Measurements from ENCODE around the gene LBR. TPM values are rescaled to one million over a fixed set of nuclear protein-coding genes. Genes with fewer than 3 reads are reported as not detected.

Gene LBR
- total RNA-seq, 3 donors from 2014 or later (not counting 1 experiment from before 2014, with no cell fraction given) = 161 to 179 (median 178) TPM

DNA sequence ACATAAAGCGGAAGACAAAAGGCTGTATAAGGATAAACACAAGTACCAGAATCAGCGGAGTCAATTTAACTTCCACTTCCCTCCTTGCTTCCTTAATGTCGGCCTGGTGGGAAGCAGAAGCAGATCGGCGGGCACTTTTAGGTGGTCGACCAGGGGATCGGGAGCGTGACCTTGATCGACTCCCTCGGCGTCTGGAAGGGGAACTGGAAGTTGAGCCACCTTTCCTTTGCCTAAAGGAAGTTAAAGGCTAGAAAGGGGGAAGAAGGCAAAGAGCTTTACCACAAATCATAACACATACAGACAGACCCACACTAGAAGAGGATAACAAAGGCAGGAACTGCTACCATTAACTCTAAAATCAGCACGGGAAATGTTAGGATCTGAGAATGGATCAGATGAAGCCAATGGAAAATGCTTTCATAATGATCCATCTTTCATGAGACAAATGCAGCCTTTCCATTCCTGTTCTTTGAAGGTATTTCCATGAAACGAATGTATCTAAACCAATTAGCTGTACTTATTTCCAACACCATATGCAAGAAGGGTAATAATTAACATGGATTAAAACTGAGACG lies 5.7 kb downstream of the LBR start:
- Histone ChIP-seq H3K27me3 (ENCODE audit: control insufficient read depth, insufficient read depth, low read length) (no peaks in the 10 kb centered on the region), H3K4me1 (ENCODE audit: control insufficient read depth, insufficient read depth, low read length) (peaks cover 31% of the 10 kb centered on the region), H3K9me3 (ENCODE audit: control insufficient read depth, insufficient read depth, low read length) (no peaks in the 10 kb centered on the region), H3K27ac (ENCODE audit: low read length) (no peak overlapping the region), H3K4me3 (ENCODE audit: low read length) (no peak overlapping the region), H3K36me3 (ENCODE audit: control insufficient read depth, insufficient read depth, low read length) (peaks cover 38% of the 10 kb centered on the region)
- 70% methylated on average over 5 of the region's 14 CpGs for WGBS (ENCODE audit: insufficient coverage)
- TF ChIP-seq CTCF (IDR thresholded peaks at IDR 0.05) = no peak
- DNase-seq (no peak), ATAC-seq (no peak)
- H3K9me3 Mint-ChIP-seq = no peaks in the 10 kb centered on the region
- no peak overlapping the region for H3K4me3 Mint-ChIP-seq
- H3K4me1 Mint-ChIP-seq = peaks cover 63 to 72% of the 10 kb centered on the region in 2 donors
- H3K36me3 Mint-ChIP-seq = peaks cover 12% of the 10 kb centered on the region
- intact Hi-C loops (cut with micrococcal nuclease) = no loop called here
- H3K27ac Mint-ChIP-seq = peak overlapping the region; percentile 65 to 90
- H3K27me3 Mint-ChIP-seq (ENCODE audit: low read depth in 2 of 2) = no peaks in the 10 kb centered on the region

DNA sequence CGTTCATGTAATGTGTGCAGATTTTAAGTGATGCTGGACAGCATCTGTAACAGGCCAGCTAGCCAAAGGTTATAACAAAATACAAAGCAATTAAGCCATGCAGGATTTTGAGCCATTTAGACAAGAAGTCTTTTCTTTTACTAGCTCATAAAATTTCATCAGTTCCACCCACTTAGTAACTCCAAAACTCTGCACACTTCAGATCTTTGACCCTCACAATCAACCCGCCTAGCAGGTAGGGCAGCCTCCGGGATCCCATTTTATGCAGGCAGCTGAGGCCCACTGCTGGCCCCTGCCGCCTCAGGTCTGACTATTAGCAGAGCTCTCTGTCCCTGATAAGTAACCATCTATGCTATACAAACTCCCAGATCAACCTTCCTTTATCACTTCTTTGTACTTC lies 9.2 kb downstream of the LBR start:
- H3K27ac Mint-ChIP-seq = peak overlapping the region; percentile 30 to 35
- peaks cover 72% of the 10 kb centered on the region for H3K36me3 ChIP-seq (ENCODE audit: control insufficient read depth, insufficient read depth, low read length)
- no peak overlapping the region for H3K27ac ChIP-seq (ENCODE audit: low read length)
- no peaks in the 10 kb centered on the region for H3K9me3 ChIP-seq (ENCODE audit: control insufficient read depth, insufficient read depth, low read length)
- no peaks in the 10 kb centered on the region for H3K27me3 ChIP-seq (ENCODE audit: control insufficient read depth, insufficient read depth, low read length)
- no peaks in the 10 kb centered on the region for H3K9me3 Mint-ChIP-seq
- H3K4me1 ChIP-seq (ENCODE audit: control insufficient read depth, insufficient read depth, low read length) = peaks cover 3% of the 10 kb centered on the region
- peaks cover 36 to 46% of the 10 kb centered on the region in 2 donors for H3K4me1 Mint-ChIP-seq
- H3K4me3 ChIP-seq (ENCODE audit: low read length) = no peak overlapping the region
- no peak overlapping the region for H3K4me3 Mint-ChIP-seq
- no peak for TF ChIP-seq CTCF (IDR thresholded peaks at IDR 0.05)
- intact Hi-C loops (cut with micrococcal nuclease) = no loop called here
- peaks cover 12% of the 10 kb centered on the region for H3K36me3 Mint-ChIP-seq
- 98% methylated on average over 4 of the region's 4 CpGs for WGBS (ENCODE audit: insufficient coverage)
- DNase-seq (no peak), ATAC-seq (no peak)
- no peaks in the 10 kb centered on the region for H3K27me3 Mint-ChIP-seq (ENCODE audit: low read depth in 2 of 2)

DNA sequence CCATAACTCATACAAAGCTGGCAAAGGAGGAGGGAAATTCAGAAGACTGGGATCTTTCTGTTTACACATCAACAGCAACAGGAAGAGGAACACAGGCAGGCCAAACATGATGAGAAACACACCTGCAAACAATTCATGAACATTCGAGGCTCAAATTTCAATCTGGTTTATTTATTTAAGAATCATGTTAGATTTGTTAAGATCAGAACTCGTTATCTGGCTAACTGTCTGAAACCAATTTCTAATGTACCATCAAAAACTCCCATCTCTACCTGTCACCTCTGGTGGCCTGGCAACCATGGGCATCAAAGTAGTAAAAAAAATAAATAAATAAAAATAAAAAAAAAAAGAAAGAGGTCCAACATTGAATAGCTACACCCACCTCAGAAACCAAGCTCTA lies 9.8 kb downstream of the LBR start:
- H3K4me1 Mint-ChIP-seq = peaks cover 31 to 41% of the 10 kb centered on the region in 2 donors
- H3K9me3 Mint-ChIP-seq = no peaks in the 10 kb centered on the region
- ATAC-seq (no peak), DNase-seq (no peak)
- no peaks in the 10 kb centered on the region for H3K27me3 ChIP-seq (ENCODE audit: control insufficient read depth, insufficient read depth, low read length)
- intact Hi-C loops (cut with micrococcal nuclease) = no loop called here
- peak overlapping the region; percentile 35 to 47 for H3K27ac Mint-ChIP-seq
- H3K36me3 Mint-ChIP-seq = peaks cover 12% of the 10 kb centered on the region
- no peak overlapping the region for H3K4me3 ChIP-seq (ENCODE audit: low read length)
- H3K9me3 ChIP-seq (ENCODE audit: control insufficient read depth, insufficient read depth, low read length) = no peaks in the 10 kb centered on the region
- no peak overlapping the region for H3K4me3 Mint-ChIP-seq
- no peaks in the 10 kb centered on the region for H3K4me1 ChIP-seq (ENCODE audit: control insufficient read depth, insufficient read depth, low read length)
- H3K27ac ChIP-seq (ENCODE audit: low read length) = no peak overlapping the region
- WGBS (ENCODE audit: insufficient coverage) = no CpG with 5 or more reads among the region's 2 CpGs
- H3K27me3 Mint-ChIP-seq (ENCODE audit: low read depth in 2 of 2) = no peaks in the 10 kb centered on the region
- H3K36me3 ChIP-seq (ENCODE audit: control insufficient read depth, insufficient read depth, low read length) = peaks cover 78% of the 10 kb centered on the region
- no peak for TF ChIP-seq CTCF (IDR thresholded peaks at IDR 0.05)

Measured in natural killer cell (primary cell).